Activated naive CD4-positive, alpha-beta T cell treated with anti-CD3 and anti-CD28 coated beads, Interleukin-2, amount 50 U/mL, for 72 hours (primary cell): Measurements from ENCODE around the gene MAP4. TPM values are rescaled to one million over a fixed set of nuclear protein-coding genes. Genes with fewer than 3 reads are reported as not detected.

Source experiments
- ATAC-seq, 2 donors: fragments of 150-1000 bp; cut with Tn5 transposase; 2 replicates each; pipeline ENCODE4 v1.10.0; 2021; ENCODE audit warnings: mild to moderate bottlenecking in 2 of 2, moderate library complexity in 2 of 2
- DNase-seq, 2 donors: peaks; one replicate each; pipeline ENCODE4 v3.0.0; 2021 to 2022; ENCODE audit warnings: low spot score in 2 of 2
- H3K27ac Mint-ChIP-seq, 2 donors: one replicate each; pipeline ENCODE4 v1.8.0; 2022; ENCODE audit warnings: mild to moderate bottlenecking in 2 of 2, mixed read lengths in 2 of 2
- H3K36me3 Mint-ChIP-seq, 2 donors: one replicate each; pipeline ENCODE4 v1.8.0; 2022; ENCODE audit warnings: mixed read lengths in 2 of 2
- H3K9me3 Mint-ChIP-seq, 2 donors: one replicate each; pipeline ENCODE4 v1.8.0; 2022; ENCODE audit warnings: mixed read lengths in 2 of 2
- total RNA-seq, 2 donors: library from RNA; stranded (reverse); gene quantifications; one replicate each; pipeline ENCODE4 v1.2.3, GENCODE V29; 2022

MAP4 gene
- total RNA-seq, 2 donors from 2014 or later = 70.1 to 118 TPM

DNA sequence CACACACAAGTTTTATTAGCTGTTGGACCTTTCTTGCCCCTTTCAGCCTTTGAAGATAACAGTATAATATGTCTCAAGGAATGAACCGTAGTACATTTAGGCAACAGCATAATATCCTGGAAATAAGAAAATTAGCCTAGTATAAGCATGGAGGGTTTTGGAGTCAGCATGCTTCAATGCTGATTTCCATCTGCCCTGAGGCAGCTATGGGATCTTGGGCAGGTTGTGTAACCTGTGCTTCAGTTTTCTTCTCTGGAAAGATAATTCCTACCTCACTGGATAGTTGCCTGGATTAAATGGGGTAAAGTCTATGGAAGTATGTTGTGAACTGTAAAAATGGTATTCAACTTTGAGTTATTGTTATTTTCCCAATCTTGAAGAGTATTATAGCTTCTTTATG, 211.6 kb downstream of the MAP4 start:
- peaks cover 0 to 4% of the 10 kb centered on the region in 2 donors for H3K36me3 Mint-ChIP-seq
- H3K27ac Mint-ChIP-seq = peak overlapping the region; percentile 60 to 90
- DNase-seq = no peak
- no peaks in the 10 kb centered on the region for H3K9me3 Mint-ChIP-seq
- ATAC-seq = no peak

GRCh38 chr3:47803480-47804025, 212.7 kb downstream of the MAP4 start:
- no peaks in the 10 kb centered on the region for H3K9me3 Mint-ChIP-seq
- peak overlapping the region; percentile 90 to 98 for H3K27ac Mint-ChIP-seq
- DNase-seq (no peak), ATAC-seq (no peak)
- peaks cover 0 to 4% of the 10 kb centered on the region in 2 donors for H3K36me3 Mint-ChIP-seq

GRCh38 chr3:47802734-47803479, 213.3 kb downstream of the MAP4 start, which contains the start of gene DHX30:
Gene DHX30 (plus strand): TSS chr3:47803138. CDS start chr3:47810684, 7,546 bp downstream.
- Mint-ChIP-seq H3K27ac (peak within 1 kb of the TSS; percentile 90 to 98), H3K36me3 (peaks cover 0 to 4% of the 10 kb centered on the region in 2 donors), H3K9me3 (no peaks in the 10 kb centered on the region)
- ATAC-seq (peak; percentile 84 to 95), DNase-seq (peak; percentile 83 to 87)

Other genes starting within 250 kb of the MAP4 start
- gene SMARCC1, start 234.5 kb downstream of the MAP4 start, total RNA-seq = 100 to 1,000 TPM in 1 of 2 donors, 10 to 100 TPM in 1; 98.9 to 138 TPM
- 10 to 100 TPM; 62.2 to 84.4 TPM for gene DHX30, start 213.3 kb downstream of the MAP4 start, total RNA-seq
- gene CDC25A, start 172.0 kb upstream of the MAP4 start, total RNA-seq = 10 to 100 TPM; 29.0 to 37.6 TPM
- not detected for gene CAMP, start 207.1 kb upstream of the MAP4 start, total RNA-seq
- gene ZNF589, start 224.7 kb upstream of the MAP4 start, total RNA-seq = 10 to 100 TPM; 24.2 to 58.3 TPM